ENCODE results near the gene SMPD4.
"Not testable (repeated sequence)": the region's sequence is repeated elsewhere in the genome, so short reads cannot be mapped to it uniquely, and the experiment has no call there.

SMPD4 gene

GRCh38 chr2:130141645-130142370 lies 39.6 kb downstream of the SMPD4 start:
- DNase-seq (ENCODE audit: low spot score), result not testable (repeated sequence)

DNA sequence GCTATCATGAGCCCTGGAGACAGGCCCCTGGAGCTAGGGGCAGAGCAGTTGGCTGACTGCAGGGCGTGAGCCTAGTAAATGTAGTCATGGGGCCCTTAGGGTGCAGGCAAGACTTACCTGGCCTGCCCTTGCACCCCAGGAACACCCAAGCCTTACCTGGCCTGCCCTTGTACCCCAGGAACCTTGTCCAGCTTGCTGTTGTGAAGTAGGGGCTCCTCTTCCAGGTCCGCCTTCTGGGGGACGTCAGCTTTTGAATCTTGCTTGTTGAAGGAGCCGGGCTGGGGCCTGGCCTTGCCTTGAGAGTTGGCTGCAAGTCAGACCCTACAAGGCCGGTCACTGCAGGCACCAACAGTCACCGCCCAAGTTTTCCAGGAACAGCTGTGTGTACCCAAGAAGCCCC lies 40.4 kb downstream of the SMPD4 start:
- not testable (repeated sequence) for DNase-seq (ENCODE audit: low spot score)

- not testable (repeated sequence) for DNase-seq (ENCODE audit: low spot score)
These were observed 40.9 kb downstream of the SMPD4 start for GRCh38 chr2:130140516-130140915.

DNA sequence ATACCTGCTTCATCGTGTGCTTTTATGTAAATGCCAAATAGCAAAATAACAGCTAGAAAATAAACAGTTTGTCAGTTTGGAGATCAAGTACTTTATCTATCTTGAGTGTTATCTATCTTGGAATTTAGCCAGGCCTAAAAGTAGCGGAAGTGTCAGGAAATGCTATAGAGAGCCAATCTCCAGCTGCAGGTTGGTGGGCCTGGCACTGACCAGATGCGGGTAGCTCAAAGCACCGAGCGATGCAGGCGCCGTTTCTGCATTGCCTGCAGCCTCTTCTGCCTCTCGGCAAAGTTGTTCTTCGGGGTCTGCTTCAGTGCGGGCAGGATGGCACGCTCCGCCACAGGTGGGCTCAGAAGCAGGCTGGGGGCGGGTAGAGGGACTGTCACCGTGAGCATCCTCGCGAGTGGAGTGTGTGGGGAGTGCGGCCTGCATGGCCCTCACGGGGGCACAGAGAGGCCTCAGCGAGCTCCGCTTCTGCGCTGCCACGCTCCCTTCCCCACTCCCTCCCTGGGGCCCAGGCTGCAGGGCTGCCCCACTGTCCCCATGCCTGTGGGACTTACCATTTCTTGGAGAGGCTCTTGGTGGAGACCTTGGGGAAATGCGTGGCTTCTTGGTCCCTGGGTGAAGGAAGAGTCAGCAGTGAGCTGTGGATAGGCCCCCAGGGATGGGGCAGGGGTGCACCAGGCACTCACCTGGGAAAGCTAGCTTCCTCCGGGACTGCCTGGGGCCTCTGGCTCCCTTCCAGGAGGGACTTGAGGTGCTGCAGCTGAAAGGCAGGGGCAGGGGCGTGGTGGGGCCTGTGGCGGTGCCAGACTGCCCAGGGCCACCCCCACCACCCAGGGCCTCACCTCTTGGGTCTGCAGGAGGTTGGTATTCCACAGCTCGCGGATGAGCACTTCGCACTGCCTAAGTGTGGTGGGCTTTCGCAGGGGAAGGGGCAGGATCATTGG lies 41.8 kb downstream of the SMPD4 start:
- not testable (repeated sequence) for DNase-seq (ENCODE audit: low spot score)

GRCh38 chr2:130138841-130139251 lies 42.6 kb downstream of the SMPD4 start:
- not testable (repeated sequence) for DNase-seq (ENCODE audit: low spot score)

GRCh38 chr2:130138326-130138725 lies 43.1 kb downstream of the SMPD4 start:
- DNase-seq (ENCODE audit: low spot score), result not testable (repeated sequence)

GRCh38 chr2:130137118-130137517 lies 44.3 kb downstream of the SMPD4 start:
- DNase-seq (ENCODE audit: low spot score), result not testable (repeated sequence)

DNA sequence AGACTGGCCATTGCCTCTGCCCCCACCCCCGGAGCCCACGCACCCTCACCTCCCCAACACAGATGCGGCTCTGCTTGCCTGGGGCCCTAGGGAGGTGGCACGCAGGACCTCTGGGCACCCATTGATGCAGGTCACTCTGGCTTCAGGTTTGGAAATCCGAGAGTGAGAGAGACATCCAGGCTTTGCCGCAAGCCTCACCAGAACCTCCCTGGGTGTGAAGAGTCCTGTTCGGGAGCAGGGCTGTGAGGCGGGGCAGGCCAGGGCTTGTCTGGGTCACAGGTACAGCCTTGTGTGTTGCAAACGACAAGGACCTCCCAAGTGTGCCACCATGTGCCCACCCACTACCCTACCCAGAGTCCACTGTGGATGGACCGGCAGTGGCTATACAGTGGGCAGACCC lies 44.9 kb downstream of the SMPD4 start:
- DNase-seq (ENCODE audit: low spot score), result not testable (repeated sequence)

DNA sequence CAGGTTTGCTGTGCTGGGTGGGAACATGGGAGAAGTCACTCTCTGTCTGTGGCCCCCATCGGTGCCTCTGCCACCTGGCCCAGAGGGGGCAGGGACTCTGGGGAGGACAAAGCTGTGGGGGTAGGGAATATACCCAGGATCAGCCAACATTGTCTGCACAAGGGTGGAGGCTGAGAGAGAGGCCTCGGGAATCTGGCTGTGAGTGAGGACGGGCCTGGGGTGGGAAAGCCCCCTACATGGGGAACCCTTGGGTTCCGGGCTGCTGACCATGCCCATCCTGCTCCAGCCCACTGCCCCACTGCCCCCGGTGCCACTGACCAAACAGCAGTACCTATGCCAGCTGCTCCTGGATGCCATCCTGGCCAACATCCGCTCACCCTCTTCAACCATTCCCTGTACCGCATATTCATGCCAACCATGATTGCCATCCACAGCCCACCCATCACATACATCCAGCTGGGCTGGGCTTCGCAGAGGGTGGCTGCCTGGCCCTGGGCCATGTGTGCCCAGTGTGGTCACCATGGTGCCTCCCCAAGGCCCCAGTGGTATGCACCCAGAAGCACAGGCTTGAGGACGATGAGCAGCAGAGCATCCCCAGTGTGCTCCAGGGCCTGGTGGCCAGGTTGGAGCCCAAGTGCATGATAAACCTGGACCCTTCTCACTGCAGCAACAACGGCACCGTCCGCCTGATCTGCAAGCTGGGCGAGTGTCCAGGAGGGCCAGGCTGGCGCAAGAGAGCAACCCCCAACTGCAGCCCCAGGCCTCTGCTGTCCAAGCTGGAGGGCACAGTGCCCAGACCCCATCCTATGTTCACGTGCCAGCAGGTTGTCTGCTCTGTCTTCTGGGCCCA lies 45.5 kb downstream of the SMPD4 start:
- no peak for DNase-seq (ENCODE audit: low spot score)

GRCh38 chr2:130129120-130129829 lies 52.1 kb downstream of the SMPD4 start, which contains the start of gene POTEF:
Gene POTEF (minus strand): TSS chr2:130129222. CDS start chr2:130120515, 8,707 bp downstream.
- DNase-seq (ENCODE audit: low spot score), result not testable (repeated sequence)

DNA sequence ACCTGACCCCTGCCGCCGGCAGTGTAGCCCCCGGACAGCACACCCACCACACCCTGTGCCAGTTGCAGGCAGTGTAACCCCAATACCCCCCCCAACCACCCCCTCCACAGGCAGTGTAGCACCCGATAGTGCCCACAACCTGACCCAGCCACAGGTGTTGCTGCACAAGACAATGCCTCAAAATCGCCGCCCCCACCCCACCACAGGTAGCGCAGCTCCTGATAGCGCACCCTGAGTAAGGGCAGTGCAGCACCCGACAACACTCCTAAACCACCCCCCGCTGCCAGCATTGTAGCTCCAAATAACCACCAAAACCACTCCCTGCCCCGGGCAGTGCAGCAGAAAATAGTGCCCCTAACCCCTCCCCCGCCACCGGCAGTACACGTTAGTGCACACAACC lies 52.9 kb downstream of the SMPD4 start:
- DNase-seq (ENCODE audit: low spot score), result not testable (repeated sequence)

GRCh38 chr2:130127726-130128125 lies 53.7 kb downstream of the SMPD4 start:
- DNase-seq (ENCODE audit: low spot score), result not testable (repeated sequence)

- not testable (repeated sequence) for DNase-seq (ENCODE audit: low spot score)
These were observed 60.5 kb downstream of the SMPD4 start for GRCh38 chr2:130120924-130121323.

GRCh38 chr2:130102597-130103363 lies 78.6 kb downstream of the SMPD4 start:
- DNase-seq (ENCODE audit: low spot score), result not testable (repeated sequence)
